ENCODE results near the gene OXSR1.
"Not testable (repeated sequence)": the region's sequence is repeated elsewhere in the genome, so short reads cannot be mapped to it uniquely, and the experiment has no call there.

OXSR1 gene

DNA sequence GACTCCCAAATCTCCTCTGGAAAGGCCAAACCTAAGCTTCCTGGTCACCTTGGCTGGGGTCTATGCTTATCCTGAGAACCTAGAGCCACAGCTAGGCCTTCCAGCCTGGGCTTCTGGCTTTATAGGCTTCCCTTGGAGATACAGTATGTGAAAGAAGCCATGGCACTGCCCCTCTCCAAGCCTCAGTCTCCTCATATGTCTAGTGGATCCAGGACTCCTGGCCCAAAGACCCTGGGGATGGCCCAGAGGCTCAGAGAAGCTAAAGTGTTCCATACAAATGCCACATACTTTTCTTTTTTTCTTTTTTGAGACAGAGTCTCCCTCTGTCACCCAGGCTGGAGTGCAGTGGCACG, 37.1 kb upstream of the OXSR1 start:
- DNase-seq = no peak

GRCh38 chr3:38129058-38129457, 36.3 kb upstream of the OXSR1 start:
- DNase-seq = no peak

- DNase-seq = no peak
Observed at GRCh38 chr3:38130631-38131065, 34.7 kb upstream of the OXSR1 start.

- peak; percentile 14 to 28 for DNase-seq
Observed at GRCh38 chr3:38131621-38132369, 33.5 kb upstream of the OXSR1 start.

DNA sequence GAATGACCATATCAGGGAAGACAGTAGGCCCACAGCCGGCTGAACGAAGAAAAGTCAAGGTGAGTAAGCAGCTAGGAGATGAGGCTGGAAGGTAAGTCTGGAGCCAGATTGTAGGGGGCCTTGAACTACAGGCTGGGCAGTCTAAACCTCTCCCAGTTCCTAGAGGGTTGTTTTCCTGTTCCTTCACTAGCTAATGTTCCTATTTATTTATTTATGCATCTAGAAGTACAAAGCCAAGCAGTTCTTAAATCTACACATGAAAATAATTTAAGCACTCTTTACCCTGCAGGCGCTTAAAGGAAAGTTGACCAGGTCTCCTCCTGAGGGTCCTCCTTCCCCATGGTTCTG, 32.2 kb upstream of the OXSR1 start:
- no peak for DNase-seq

DNA sequence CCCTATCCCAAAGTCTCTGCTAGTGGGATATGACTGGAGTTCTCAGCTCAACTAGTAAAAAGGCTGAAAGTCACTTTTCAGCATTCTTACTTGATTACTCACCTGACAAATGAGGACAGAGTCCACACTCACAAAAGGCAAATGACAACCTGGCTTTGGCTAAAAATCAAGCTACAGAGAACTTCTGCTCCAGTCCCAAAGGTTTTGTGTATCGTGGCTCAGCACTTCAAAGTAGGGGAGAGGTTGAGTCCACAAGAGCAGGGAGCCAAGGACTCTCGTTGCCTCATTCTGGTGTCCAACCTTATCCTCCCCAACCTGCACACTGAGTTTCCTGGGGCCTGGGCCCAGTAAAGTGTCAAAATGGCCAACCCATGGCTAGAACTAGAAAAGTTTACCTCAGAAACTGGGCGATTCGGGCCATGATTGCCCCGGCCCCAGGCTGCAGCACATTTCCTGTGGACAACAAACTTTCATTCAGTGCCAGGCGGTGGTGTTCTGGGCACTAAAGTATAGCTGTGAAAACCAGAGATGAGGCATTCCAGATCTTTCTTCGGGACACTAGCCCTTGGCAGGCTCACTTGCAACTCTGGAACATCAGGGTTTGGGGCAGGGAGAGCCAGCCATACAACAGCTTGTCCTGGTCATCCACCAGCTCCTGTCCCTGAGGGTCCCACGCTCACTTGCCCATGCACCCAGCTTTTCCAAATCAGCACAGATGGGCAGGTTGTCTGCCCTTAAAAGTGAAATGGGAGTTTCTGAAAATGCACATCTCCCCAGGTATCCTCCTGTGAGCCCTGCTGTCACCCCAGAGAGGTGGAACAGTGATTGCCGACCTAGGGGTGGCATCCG, 31.6 kb upstream of the OXSR1 start:
- DNase-seq = no peak

DNA sequence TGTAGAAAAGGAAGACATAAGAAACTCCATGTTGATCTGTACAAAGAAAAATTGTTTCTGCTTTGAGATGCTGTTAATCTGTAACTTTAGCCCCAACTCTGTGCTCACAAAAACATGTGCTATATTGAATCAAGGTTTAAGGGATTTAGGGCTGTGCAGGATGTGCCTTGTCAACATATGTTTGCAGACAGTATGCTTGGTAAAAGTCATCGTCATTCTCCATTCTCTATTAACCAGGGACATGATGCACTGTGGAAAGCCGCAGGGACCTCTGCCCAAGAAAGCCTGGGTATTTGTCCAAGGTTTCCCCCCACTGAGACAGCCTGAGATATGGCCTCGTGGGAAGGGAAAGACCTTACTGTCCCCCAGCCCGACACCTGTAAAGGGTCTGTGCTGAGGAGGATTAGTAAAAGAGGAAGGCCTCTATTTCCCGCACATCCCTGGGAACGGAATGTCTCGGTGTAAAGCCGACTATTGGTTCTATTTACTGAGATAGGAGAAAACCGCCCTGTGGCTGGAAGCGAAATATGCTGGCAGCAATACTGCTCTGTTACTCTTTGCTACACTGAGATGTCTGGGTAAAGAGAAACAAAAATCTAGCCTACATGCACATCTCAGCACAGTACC, 30.7 kb upstream of the OXSR1 start:
- not testable (repeated sequence) for DNase-seq

DNA sequence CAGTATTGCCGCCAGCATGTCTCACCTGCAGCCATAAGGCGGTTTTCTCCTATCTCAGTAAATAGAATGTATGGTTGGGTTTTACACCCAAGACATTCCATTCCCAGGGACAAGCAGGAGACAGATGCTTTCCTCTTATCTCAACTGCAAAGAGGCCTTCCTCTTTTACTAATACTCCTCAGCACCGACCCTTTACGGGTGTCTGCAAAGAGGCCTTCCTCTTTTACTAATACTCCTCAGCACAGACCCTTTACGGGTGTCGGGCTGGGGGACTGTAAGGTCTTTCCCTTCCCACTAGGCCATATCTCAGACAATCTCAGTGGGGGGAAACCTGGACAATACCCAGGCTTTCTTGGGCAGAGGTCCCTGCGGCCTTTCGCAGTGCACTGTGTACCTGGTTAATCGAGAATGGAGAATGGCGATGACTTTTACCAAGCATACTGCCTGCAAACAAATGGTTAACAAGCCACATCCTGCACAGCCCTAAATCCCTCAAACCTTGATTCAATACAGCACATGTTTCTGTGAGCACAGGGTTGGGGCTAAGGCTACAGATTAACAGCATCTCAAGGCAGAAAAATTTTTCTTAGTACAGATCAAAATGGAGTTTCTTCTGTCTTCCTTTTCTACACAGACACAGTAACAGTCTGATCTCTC, 29.6 kb upstream of the OXSR1 start:
- DNase-seq = not testable (repeated sequence)

DNA sequence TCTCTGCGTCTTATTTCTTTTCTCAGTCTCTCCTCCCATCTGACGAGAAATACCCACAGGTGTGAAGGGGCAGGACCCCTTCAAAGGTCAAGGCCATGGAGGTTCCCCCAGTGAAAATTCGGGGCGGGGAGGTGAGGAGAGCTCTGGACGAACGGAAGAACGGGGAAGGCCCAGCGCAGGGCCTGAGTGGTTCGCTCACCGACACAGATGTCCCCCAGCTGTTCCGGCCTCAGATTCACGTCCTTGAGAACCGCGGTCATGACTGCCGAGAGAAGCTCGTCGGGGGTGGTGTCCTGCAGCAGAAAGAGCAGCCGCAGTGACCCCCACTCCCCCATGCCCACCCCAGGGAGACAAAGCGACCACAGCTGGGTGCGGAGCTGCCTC, 29.0 kb upstream of the OXSR1 start:
- no peak for DNase-seq

DNA sequence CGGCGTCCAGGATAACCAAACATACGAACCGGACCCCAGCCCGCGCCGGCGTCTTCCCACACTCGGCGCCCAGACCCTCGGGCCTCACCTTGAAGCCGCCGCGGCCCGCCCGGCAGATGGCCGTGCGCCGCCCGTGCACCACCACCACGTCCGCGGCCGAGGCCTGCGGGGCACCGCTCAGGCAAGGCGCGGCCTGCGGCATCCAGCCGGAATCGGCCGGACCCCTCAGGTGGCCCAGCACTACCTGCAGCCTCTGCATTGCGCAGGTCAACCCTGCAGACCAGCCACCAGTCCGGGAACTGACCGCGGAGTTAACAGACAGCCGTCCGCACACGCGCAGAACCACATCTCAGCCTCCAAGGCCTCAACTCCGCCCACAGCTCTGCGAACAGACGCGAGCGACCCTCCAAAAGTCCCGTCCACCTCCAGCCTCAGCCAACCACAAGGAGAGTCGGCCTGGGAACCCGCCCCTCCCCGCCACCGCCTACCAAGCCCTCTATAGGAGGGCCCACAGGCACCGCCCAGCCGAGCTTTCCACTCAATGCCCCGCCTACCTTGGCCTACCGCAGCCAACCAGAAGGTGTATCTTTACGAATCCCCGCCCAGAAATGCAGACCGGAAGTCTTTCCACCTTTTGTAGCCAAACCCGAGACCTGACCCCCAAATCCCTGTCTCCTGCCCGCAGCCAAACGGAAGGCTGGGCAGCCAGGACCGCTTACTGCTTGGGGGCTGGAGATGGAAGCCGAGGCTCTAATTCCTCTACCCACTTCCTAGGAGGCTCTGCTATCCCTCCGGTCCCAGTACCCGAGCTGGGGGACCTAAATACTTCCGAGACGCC, 28.3 kb upstream of the OXSR1 start, which contains the start of gene ACAA1:
TSS of gene ACAA1 (minus strand) at position 351 of the 838 bp plus-strand sequence. CDS start at position 259, 92 bp downstream.
- peak; percentile 95 to 98 for DNase-seq

DNA sequence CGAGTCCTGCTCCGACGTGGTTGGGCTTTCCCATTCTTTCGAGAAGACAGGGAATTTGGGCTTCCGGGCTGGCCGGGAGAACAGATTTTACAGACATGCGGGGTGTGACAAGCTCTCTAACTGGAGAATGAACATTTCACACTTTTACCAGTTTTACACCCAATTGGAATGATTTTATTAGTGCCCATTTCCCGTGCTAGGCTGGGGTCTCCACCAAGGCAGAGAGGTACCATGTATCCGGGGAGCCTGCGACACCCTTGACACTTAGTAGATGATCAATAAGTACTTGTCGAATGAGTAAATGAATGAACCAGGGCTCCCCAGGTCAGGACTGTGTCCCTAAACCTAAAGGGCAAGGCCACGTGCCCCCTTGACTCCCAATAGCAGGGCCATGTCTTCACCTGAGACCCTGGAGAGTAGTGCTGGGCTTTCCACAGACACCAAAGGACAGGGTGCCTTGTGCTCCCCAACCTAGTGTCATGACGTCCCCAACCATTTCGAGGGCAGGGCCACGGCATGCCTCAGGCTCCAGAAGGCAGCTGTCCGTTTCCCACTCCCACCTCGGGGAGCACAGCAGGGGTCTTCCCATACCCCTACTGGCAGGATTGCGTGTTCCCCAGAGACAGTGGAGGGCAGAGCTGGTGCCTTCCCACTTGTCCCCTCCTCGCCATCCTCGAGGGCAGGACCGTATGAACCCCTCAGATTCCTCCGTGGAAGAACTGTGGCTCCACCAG, 27.6 kb upstream of the OXSR1 start:
- DNase-seq = no peak

GRCh38 chr3:38138349-38139190, 26.8 kb upstream of the OXSR1 start, which contains the start of gene MYD88:
MYD88 (plus strand) TSS chr3:38138661; CDS start chr3:38138701, 40 bp downstream.
- DNase-seq = peak in 1 of 2 experiments; percentile 60

GRCh38 chr3:38139191-38139590, 26.1 kb upstream of the OXSR1 start:
- no peak for DNase-seq

DNA sequence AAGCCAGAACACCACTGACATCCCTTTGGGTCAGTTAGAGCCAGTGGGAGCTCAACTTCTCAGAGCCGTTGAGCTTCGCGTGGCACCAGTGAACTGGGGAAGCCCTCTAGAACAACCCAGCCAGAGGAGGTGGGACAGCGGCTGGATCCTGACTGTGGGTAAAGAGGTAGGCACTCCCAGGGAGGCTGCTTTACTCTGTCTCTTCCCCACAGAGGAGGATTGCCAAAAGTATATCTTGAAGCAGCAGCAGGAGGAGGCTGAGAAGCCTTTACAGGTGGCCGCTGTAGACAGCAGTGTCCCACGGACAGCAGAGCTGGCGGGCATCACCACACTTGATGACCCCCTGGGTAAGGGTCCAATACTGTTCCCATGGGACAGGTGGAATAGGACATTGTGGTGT, 25.7 kb upstream of the OXSR1 start:
- DNase-seq = no peak

- DNase-seq = no peak
Observed at GRCh38 chr3:38140326-38141172, 24.8 kb upstream of the OXSR1 start.

DNA sequence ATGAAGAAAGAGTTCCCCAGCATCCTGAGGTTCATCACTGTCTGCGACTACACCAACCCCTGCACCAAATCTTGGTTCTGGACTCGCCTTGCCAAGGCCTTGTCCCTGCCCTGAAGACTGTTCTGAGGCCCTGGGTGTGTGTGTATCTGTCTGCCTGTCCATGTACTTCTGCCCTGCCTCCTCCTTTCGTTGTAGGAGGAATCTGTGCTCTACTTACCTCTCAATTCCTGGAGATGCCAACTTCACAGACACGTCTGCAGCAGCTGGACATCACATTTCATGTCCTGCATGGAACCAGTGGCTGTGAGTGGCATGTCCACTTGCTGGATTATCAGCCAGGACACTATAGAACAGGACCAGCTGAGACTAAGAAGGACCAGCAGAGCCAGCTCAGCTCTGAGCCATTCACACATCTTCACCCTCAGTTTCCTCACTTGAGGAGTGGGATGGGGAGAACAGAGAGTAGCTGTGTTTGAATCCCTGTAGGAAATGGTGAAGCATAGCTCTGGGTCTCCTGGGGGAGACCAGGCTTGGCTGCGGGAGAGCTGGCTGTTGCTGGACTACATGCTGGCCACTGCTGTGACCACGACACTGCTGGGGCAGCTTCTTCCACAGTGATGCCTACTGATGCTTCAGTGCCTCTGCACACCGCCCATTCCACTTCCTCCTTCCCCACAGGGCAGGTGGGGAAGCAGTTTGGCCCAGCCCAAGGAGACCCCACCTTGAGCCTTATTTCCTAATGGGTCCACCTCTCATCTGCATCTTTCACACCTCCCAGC, 24.0 kb upstream of the OXSR1 start:
- no peak for DNase-seq

DNA sequence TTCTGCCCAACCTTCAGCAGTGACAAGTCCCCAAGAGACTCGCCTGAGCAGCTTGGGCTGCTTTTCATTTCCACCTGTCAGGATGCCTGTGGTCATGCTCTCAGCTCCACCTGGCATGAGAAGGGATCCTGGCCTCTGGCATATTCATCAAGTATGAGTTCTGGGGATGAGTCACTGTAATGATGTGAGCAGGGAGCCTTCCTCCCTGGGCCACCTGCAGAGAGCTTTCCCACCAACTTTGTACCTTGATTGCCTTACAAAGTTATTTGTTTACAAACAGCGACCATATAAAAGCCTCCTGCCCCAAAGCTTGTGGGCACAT, 23.4 kb upstream of the OXSR1 start:
- no peak for DNase-seq

DNA sequence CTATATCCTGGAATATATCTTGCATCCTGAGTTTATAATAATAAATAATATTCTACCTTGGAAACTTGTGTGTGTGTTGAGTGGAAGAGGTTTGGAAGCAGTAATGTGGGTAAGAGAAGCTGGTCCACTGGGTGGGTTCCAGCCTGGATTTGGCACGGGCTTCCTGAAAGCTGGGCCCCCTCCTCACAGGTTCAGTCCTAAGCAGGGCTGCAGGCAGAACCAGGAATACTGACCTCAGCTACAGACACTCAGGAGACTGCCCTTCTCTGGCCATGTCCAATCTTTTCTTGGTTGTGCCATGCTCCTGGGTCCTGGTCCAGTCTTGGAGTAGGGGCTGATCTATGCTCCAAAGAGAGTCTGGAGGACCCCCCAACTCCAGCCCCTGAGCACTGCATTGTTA, 22.4 kb upstream of the OXSR1 start:
- DNase-seq = no peak

- no peak for DNase-seq
Observed at GRCh38 chr3:38143511-38143910, 21.8 kb upstream of the OXSR1 start.

All from SHP77 (cell line).